ENCODE data around the gene EIF4A3. TPM values are rescaled to one million over a fixed set of nuclear protein-coding genes. Genes with fewer than 3 reads are reported as not detected.

EIF4A3 gene
- polyA plus RNA-seq, 1 experiment: 103 TPM

- no peak for DNase-seq (ENCODE audit: low read depth, low spot score)
- H3K27me3 ChIP-seq (ENCODE audit: control insufficient read depth, insufficient read depth, low read length): no peaks in the 10 kb centered on the region
- ChIA-PET CTCF (no interaction called here), POLR2A (no interaction called here)
- no peak for TF ChIP-seq CTCF (IDR thresholded peaks at IDR 0.05; ENCODE audit: low read depth, low read length)
- no peaks in the 10 kb centered on the region; the same call in 1 of the 2 replicates for H3K9me3 ChIP-seq (ENCODE audit: control insufficient read depth, insufficient read depth, low read length)
- H3K27ac ChIP-seq (ENCODE audit: low read depth, low read length): no peak overlapping the region
- H3K4me3 ChIP-seq (ENCODE audit: low read depth, low read length): no peak overlapping the region
These were observed 43.4 kb downstream of the EIF4A3 start for GRCh38 chr17:80103449-80104085.

GRCh38 chr17:80102664-80103448 lies 44.1 kb downstream of the EIF4A3 start:
- CTCF ChIA-PET: interaction anchor here (2.3 kb wide), 1 partner anchor 94 kb away, joined by 14 read pairs; no protein-coding TSS in a partner anchor
- no peak for TF ChIP-seq CTCF (IDR thresholded peaks at IDR 0.05; ENCODE audit: low read depth, low read length)
- Histone ChIP-seq H3K4me3 (ENCODE audit: low read depth, low read length) (peak overlapping the region; percentile 98; the same call in 1 of the 2 replicates), H3K9me3 (ENCODE audit: control insufficient read depth, insufficient read depth, low read length) (no peaks in the 10 kb centered on the region; the same call in 1 of the 2 replicates), H3K27ac (ENCODE audit: low read depth, low read length) (no peak overlapping the region), H3K27me3 (ENCODE audit: control insufficient read depth, insufficient read depth, low read length) (no peaks in the 10 kb centered on the region)
- no peak for DNase-seq (ENCODE audit: low read depth, low spot score)
- POLR2A ChIA-PET: no interaction called here

GRCh38 chr17:80101946-80102663 lies 44.8 kb downstream of the EIF4A3 start:
- POLR2A ChIA-PET: interaction anchor here (0.5 to 1.4 kb wide), 8 partner anchors 9 to 1718 kb away, joined by 3 to 20 read pairs (median 4); no protein-coding TSS in a partner anchor
- Histone ChIP-seq H3K4me3 (ENCODE audit: low read depth, low read length) (peak overlapping the region; percentile 98), H3K27me3 (ENCODE audit: control insufficient read depth, insufficient read depth, low read length) (no peaks in the 10 kb centered on the region), H3K9me3 (ENCODE audit: control insufficient read depth, insufficient read depth, low read length) (no peaks in the 10 kb centered on the region; the same call in 1 of the 2 replicates), H3K27ac (ENCODE audit: low read depth, low read length) (no peak overlapping the region)
- CTCF ChIA-PET: interaction anchor here (0.6 to 2.3 kb wide), 45 partner anchors 10 to 359 kb away, joined by 3 to 26 read pairs (median 4); partner anchors contain the start of gene SLC26A11
- DNase-seq (ENCODE audit: low read depth, low spot score): no peak
- TF ChIP-seq CTCF (IDR thresholded peaks at IDR 0.05; ENCODE audit: low read depth, low read length): no peak

- Histone ChIP-seq H3K27me3 (ENCODE audit: control insufficient read depth, insufficient read depth, low read length) (no peaks in the 10 kb centered on the region), H3K4me3 (ENCODE audit: low read depth, low read length) (peak within 1 kb of the TSS; percentile 98), H3K9me3 (ENCODE audit: control insufficient read depth, insufficient read depth, low read length) (no peaks in the 10 kb centered on the region; the same call in 1 of the 2 replicates), H3K27ac (ENCODE audit: low read depth, low read length) (no peak within 1 kb of the TSS)
- TF ChIP-seq CTCF (IDR thresholded peaks at IDR 0.05; ENCODE audit: low read depth, low read length): peak; percentile 56
- ChIA-PET CTCF (interaction anchor here (0.6 to 2.3 kb wide), 46 partner anchors 9 to 358 kb away, joined by 3 to 26 read pairs (median 4); partner anchors contain the start of gene SLC26A11), POLR2A (interaction anchor here (0.5 to 1.4 kb wide), 11 partner anchors 8 to 341 kb away, joined by 3 to 20 read pairs (median 4); no protein-coding TSS in a partner anchor)
- no peak for DNase-seq (ENCODE audit: low read depth, low spot score)
These were observed 45.6 kb downstream of the EIF4A3 start, which contains the start of gene GAA for GRCh38 chr17:80101011-80101945. Gene GAA, plus strand, starts transcription at chr17:80101581. Its CDS starts 3,006 bp downstream, at chr17:80104587.
